CD4-positive, alpha-beta T cell (primary cell): ENCODE measurements around the gene SUPT3H. TPM values are rescaled to one million over a fixed set of nuclear protein-coding genes. Genes with fewer than 3 reads are reported as not detected.

Source experiments
- ATAC-seq: fragments of 200-7000 bp; cut with Tn5 transposase; one replicate; pipeline ENCODE4 v1.10.0; 2022; ENCODE audit warnings: mild to moderate bottlenecking; ENCODE audit not compliant: poor library complexity
- CTCF ChIA-PET: fragments of 350-600 bp; sonication (Branson Sonifier 250); formaldehyde crosslinking; loops from one replicate; lab custom pipeline; 2021; ENCODE audit warnings: antibody characterized with exemption, inconsistent platforms; lab: Charles Lee
- POLR2A ChIA-PET: fragments of 350-600 bp; sonication (Branson Sonifier 250); formaldehyde crosslinking; loops from one replicate; lab custom pipeline; 2021; ENCODE audit warnings: antibody characterized with exemption, inconsistent platforms; lab: Charles Lee
- DNase-seq, 14 experiments: peaks; one replicate each; pipeline ENCODE4 v3.0.0-alpha.2; 2013 to 2020; ENCODE audit warnings: mixed read lengths in 2 of 14
- H3K27ac ChIP-seq, 2 donors: one replicate each; pipeline versions ENCODE4 v1.5.1 to v1.7.0; 2013; ENCODE audit warnings: low read length in 2 of 2, low read depth in 1 of 2, mild to moderate bottlenecking in 1 of 2
- H3K27me3 ChIP-seq, 2 experiments: 1 replicate in 1 of 2; 2 replicates in 1 of 2; pipeline versions ENCODE4 v1.6.1 to v1.7.0; 2013; ENCODE audit warnings: low read length in 2 of 2, control low read depth in 1 of 2, mild to moderate bottlenecking in 1 of 2, moderate library complexity in 1 of 2; ENCODE audit not compliant: insufficient read depth in 2 of 2, control insufficient read depth in 1 of 2
- H3K36me3 ChIP-seq: one replicate; pipeline ENCODE4 v1.6.1; 2013; ENCODE audit warnings: low read length, control low read depth; ENCODE audit not compliant: insufficient read depth
- H3K4me1 ChIP-seq: one replicate; pipeline ENCODE4 v1.6.1; 2013; ENCODE audit warnings: low read length, control low read depth; ENCODE audit not compliant: insufficient read depth
- H3K4me3 ChIP-seq: one replicate; pipeline ENCODE4 v1.5.1; 2013; ENCODE audit warnings: mild to moderate bottlenecking, low read length, moderate library complexity
- H3K9me3 ChIP-seq, 2 experiments: 1 replicate in 1 of 2; 2 replicates in 1 of 2; pipeline versions ENCODE4 v1.6.1 to v1.7.0; 2013; ENCODE audit warnings: low read length in 2 of 2, mild to moderate bottlenecking in 2 of 2, control low read depth in 1 of 2, moderate library complexity in 1 of 2; ENCODE audit not compliant: control insufficient read depth in 1 of 2, insufficient read depth in 1 of 2
- H3K27ac Mint-ChIP-seq: one replicate; pipeline ENCODE4 v1.8.0; 2020; ENCODE audit warnings: mixed read lengths
- H3K27me3 Mint-ChIP-seq: one replicate; pipeline ENCODE4 v1.8.0; 2021; ENCODE audit warnings: mixed read lengths
- H3K36me3 Mint-ChIP-seq: one replicate; pipeline ENCODE4 v1.8.0; 2021; ENCODE audit warnings: low read depth, mixed read lengths
- H3K4me1 Mint-ChIP-seq: one replicate; pipeline ENCODE4 v1.8.0; 2021; ENCODE audit warnings: low read depth, mixed read lengths
- H3K4me3 Mint-ChIP-seq: one replicate; pipeline ENCODE4 v1.8.0; 2020; ENCODE audit warnings: mild to moderate bottlenecking, mixed read lengths
- H3K9me3 Mint-ChIP-seq: one replicate; pipeline ENCODE4 v1.8.0; 2020; ENCODE audit warnings: mixed read lengths
- CTCF ChIP-seq: fragments of 200-600 bp; IDR thresholded peaks from one replicate; pipeline ENCODE4 v1.8.0; 2022; ENCODE audit warnings: antibody characterized with exemption, mild to moderate bottlenecking
- intact Hi-C, 2 experiments: fragments of 100-400 bp; cut with DNase I in 1 of 2; cut with micrococcal nuclease in 1 of 2; formaldehyde crosslinking; loops; one replicate each; pipeline versions ENCODE4 v1.15.1 to v1.9.0; 2023 to 2025; cut with DNase I, micrococcal nuclease
- total RNA-seq, 174 experiments: library from RNA in 2 of 174; stranded (reverse) in 2 of 174; gene quantifications; one replicate each; pipeline ENCODE4 v1.2.3 and lab custom pipeline; 2021 to 2026

SUPT3H gene
- total RNA-seq, 2 experiments from 2014 or later: 8.9 to 10.5 TPM

GRCh38 chr6:45026003-45026516 is 351.7 kb downstream of the SUPT3H start:
- Mint-ChIP-seq H3K36me3 (peaks cover 14% of the 10 kb centered on the region), H3K4me3 (no peak overlapping the region), H3K4me1 (peaks cover 17% of the 10 kb centered on the region), H3K27me3 (no peaks in the 10 kb centered on the region), H3K9me3 (peaks cover 5% of the 10 kb centered on the region), H3K27ac (no peak overlapping the region)
- Histone ChIP-seq H3K27ac (no peak overlapping the region), H3K4me3 (no peak overlapping the region), H3K27me3 (no peaks in the 10 kb centered on the region), H3K36me3 (no peaks in the 10 kb centered on the region), H3K4me1 (no peaks in the 10 kb centered on the region), H3K9me3 (peaks cover 6 to 7% of the 10 kb centered on the region in 2 experiments)
- ChIA-PET POLR2A (interaction anchor here (0.7 kb wide), 1 partner anchor 235 kb away, joined by 3 read pairs; no protein-coding TSS in a partner anchor), CTCF (interaction anchor here (0.7 kb wide), 1 partner anchor 104 kb away, joined by 4 read pairs; no protein-coding TSS in a partner anchor)
- no peak for DNase-seq
- intact Hi-C loops: no loop called here
- TF ChIP-seq CTCF: no peak
- ATAC-seq: no peak

- Mint-ChIP-seq H3K4me1 (peaks cover 19% of the 10 kb centered on the region), H3K36me3 (peaks cover 14% of the 10 kb centered on the region), H3K9me3 (peaks cover 5% of the 10 kb centered on the region), H3K27ac (no peak overlapping the region), H3K27me3 (no peaks in the 10 kb centered on the region), H3K4me3 (no peak overlapping the region)
- ChIA-PET CTCF (interaction anchor here (0.6 kb wide), 1 partner anchor 55 kb away, joined by 3 read pairs; no protein-coding TSS in a partner anchor), POLR2A (no interaction called here)
- Histone ChIP-seq H3K27ac (no peak overlapping the region), H3K27me3 (no peaks in the 10 kb centered on the region), H3K36me3 (no peaks in the 10 kb centered on the region), H3K4me3 (no peak overlapping the region), H3K9me3 (peaks cover 6 to 7% of the 10 kb centered on the region in 2 experiments), H3K4me1 (no peaks in the 10 kb centered on the region)
- intact Hi-C loops: no loop called here
- ATAC-seq: no peak
- no peak for TF ChIP-seq CTCF
- no peak for DNase-seq
These were observed 353.1 kb downstream of the SUPT3H start for GRCh38 chr6:45024610-45025009.

- Histone ChIP-seq H3K27me3 (no peaks in the 10 kb centered on the region), H3K4me3 (no peak overlapping the region), H3K36me3 (no peaks in the 10 kb centered on the region), H3K9me3 (peaks cover 0 to 4% of the 10 kb centered on the region in 2 experiments), H3K27ac (no peak overlapping the region), H3K4me1 (no peaks in the 10 kb centered on the region)
- ATAC-seq: peak; percentile 64
- ChIA-PET CTCF (no interaction called here), POLR2A (no interaction called here)
- peaks cover 3% of the 10 kb centered on the region for H3K9me3 Mint-ChIP-seq
- no peak overlapping the region for H3K4me3 Mint-ChIP-seq
- no peak overlapping the region for H3K27ac Mint-ChIP-seq
- H3K36me3 Mint-ChIP-seq: peaks cover 4% of the 10 kb centered on the region
- H3K27me3 Mint-ChIP-seq: no peaks in the 10 kb centered on the region
- peak in 3 of 14 experiments; percentile 42 to 72 (median 42) for DNase-seq
- H3K4me1 Mint-ChIP-seq: peaks cover 19% of the 10 kb centered on the region
- intact Hi-C loops: no loop called here
- TF ChIP-seq CTCF: no peak
These were observed 356.1 kb downstream of the SUPT3H start for GRCh38 chr6:45021676-45022075.
